IPS DF 6.9 (cell line): ENCODE data around the gene PLXNA2.

ENCODE experiments used
- DNase-seq: peaks from one replicate; pipeline ENCODE4 v3.0.0-alpha.2; 2013; ENCODE audit warnings: low read depth, low spot score
- H3K27ac ChIP-seq: one replicate; pipeline ENCODE4 v1.5.1; 2013; ENCODE audit warnings: low read length, control low read depth
- H3K27me3 ChIP-seq: 2 replicates; pipeline ENCODE4 v1.6.1; 2013; ENCODE audit warnings: mild to moderate bottlenecking, low read length; ENCODE audit not compliant: control insufficient read depth, insufficient read depth
- H3K36me3 ChIP-seq: 2 replicates; pipeline ENCODE4 v1.6.1; 2013; ENCODE audit warnings: low read length; ENCODE audit not compliant: control insufficient read depth, insufficient read depth
- H3K4me1 ChIP-seq: 2 replicates; pipeline ENCODE4 v1.6.1; 2013; ENCODE audit warnings: low read length; ENCODE audit not compliant: control insufficient read depth, insufficient read depth
- H3K4me3 ChIP-seq: 2 replicates; pipeline ENCODE4 v1.5.1; 2013; ENCODE audit warnings: mild to moderate bottlenecking, low read length
- H3K9me3 ChIP-seq: 2 replicates; pipeline ENCODE4 v1.6.1; 2013; ENCODE audit warnings: low read length, inconsistent platforms; ENCODE audit not compliant: control insufficient read depth, insufficient read depth
- WGBS: extraction: QIAGEN DNeasy Blood & Tissue Kit; methylation state at CpG from one replicate; pipeline ENCODE4 v1.1.7; 2013; ENCODE audit warnings: mixed read lengths, missing lambda C conversion rate; ENCODE audit not compliant: insufficient read length, insufficient coverage; 5-methylcytosine and 5-hydroxymethylcytosine counted together

PLXNA2 gene

DNA sequence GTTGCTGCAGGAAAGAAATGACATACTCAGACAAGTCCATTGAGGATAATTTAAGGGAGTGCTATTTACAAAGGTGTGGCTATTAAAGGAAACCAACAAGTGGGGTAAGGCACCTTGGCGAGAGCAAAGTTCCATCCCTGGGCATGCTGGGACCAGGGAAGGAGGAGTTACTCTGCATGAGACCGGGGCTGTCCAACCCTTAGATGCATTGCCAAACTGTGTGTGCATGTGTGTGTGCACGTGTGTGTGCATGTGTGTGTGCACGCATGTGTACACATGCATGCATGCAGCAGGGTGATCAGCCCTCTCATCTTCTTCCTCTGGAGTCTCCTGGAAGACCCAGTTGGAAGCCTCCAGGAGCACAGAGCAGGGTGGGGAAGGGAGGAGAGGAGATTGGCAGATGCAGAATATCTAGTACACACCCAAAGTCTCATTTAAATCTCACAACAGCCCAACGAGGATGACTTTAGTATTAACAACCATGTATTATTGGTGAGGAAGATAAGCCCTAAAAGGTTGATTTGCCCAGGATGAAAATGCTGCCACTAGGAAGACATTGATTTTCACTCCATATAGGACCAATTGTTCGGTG, 261.0 kb downstream of the PLXNA2 start:
- H3K36me3 ChIP-seq, result no peaks in the 10 kb centered on the region
- H3K4me3 ChIP-seq, result no peak overlapping the region
- WGBS, result no CpG with 5 or more reads among the region's 6 CpGs
- no peak for DNase-seq
- H3K27me3 ChIP-seq, result no peaks in the 10 kb centered on the region
- no peaks in the 10 kb centered on the region for H3K9me3 ChIP-seq
- H3K4me1 ChIP-seq, result no peaks in the 10 kb centered on the region; the same call in 1 of the 2 replicates
- H3K27ac ChIP-seq, result no peak overlapping the region

DNA sequence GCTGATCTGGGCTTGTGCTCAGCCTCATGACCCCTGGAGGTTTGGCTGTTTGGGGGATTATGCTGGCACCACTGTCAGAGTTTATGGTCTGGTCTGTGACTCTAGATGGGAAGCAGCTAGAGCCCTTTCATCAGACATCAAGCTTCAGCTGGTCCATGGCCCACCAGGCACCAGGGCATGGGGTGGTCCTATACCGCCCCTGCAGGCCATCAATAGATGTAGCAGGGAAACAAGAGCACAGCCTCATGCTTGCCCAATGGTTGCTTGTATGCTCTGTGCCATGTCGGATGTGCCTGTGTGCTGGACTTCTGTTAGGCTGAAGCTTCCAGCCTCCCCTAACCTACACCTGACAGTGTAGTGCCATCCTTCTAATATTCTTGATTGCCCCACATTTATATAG, 262.2 kb downstream of the PLXNA2 start:
- H3K4me3 ChIP-seq, result no peak overlapping the region
- WGBS, result no CpG with 5 or more reads among the region's 2 CpGs
- no peak for DNase-seq
- H3K27ac ChIP-seq, result no peak overlapping the region
- H3K9me3 ChIP-seq, result no peaks in the 10 kb centered on the region
- H3K36me3 ChIP-seq, result no peaks in the 10 kb centered on the region
- no peaks in the 10 kb centered on the region; the same call in 1 of the 2 replicates for H3K4me1 ChIP-seq
- no peaks in the 10 kb centered on the region for H3K27me3 ChIP-seq

GRCh38 chr1:207978441-207978840, 265.7 kb downstream of the PLXNA2 start:
- Histone ChIP-seq H3K27ac (no peak overlapping the region), H3K4me1 (no peaks in the 10 kb centered on the region; the same call in 1 of the 2 replicates), H3K36me3 (no peaks in the 10 kb centered on the region), H3K27me3 (no peaks in the 10 kb centered on the region), H3K9me3 (no peaks in the 10 kb centered on the region), H3K4me3 (no peak overlapping the region)
- no peak for DNase-seq
- WGBS, result no CpG with 5 or more reads among the region's 4 CpGs

GRCh38 chr1:207977876-207978275, 266.3 kb downstream of the PLXNA2 start:
- no peak for DNase-seq
- Histone ChIP-seq H3K9me3 (no peaks in the 10 kb centered on the region), H3K4me1 (0 out of 2 replicates have a peak, but pooled peaks cover under 1% of the 10 kb centered on the region), H3K27ac (no peak overlapping the region), H3K27me3 (no peaks in the 10 kb centered on the region), H3K36me3 (no peaks in the 10 kb centered on the region), H3K4me3 (no peak overlapping the region)
- WGBS, result no CpG with 5 or more reads among the region's 1 CpG

DNA sequence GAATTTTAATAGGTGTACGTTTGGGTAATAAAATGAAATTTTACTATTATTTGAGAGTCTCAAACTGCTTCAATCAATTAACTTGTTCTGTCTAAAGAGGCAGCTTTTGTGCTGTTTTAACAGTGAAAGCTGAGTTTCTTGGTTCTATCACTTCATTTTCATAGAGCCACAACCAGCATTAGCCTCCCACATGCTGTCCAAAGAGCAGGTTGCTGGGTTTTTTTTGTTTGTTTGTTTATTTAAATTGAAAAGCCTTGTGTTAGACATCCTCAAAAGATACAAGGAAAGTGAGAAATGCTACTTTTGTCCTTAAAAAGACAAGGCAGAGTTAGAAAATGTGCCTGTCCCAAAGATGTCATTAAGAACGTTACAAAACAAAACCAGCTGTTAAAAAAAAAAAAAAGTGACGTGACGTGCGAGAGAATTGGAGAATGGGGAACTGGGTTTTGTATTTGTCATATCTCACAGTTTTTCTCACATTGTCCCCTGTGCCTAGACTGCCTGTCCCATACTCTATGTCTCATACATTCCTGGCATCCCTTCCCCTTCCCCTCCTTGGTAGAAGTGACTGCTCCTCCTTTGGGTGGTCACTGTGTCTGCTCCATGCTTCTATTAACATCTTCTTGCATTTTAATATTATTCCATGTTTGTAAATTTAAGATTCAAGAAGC, 270.2 kb downstream of the PLXNA2 start:
- Histone ChIP-seq H3K36me3 (no peaks in the 10 kb centered on the region), H3K4me3 (no peak overlapping the region), H3K27ac (no peak overlapping the region), H3K27me3 (no peaks in the 10 kb centered on the region), H3K9me3 (no peaks in the 10 kb centered on the region), H3K4me1 (0 out of 2 replicates have a peak, but pooled peaks cover 2% of the 10 kb centered on the region)
- 100% methylated on average over 1 of the region's 5 CpGs for WGBS
- DNase-seq, result no peak

DNA sequence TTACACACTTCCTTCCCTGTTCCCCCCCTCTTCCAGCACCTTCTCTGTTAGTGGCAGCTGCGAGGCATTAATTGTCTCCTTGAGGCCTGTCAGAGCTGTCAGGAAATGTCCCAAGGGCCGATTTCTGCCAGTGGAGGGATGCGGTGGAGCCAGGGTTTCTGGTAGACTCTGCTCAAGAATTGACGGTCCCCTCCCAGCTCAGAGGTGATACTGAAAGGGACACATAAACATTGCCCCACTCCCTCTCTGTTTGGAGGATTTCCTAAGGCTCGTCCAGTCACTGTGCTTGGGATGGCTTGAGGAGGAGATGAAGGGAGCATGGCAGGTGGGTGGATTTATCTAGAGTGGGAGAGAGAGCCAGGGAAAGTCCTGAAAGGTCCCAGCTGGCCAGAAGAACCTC, 271.8 kb downstream of the PLXNA2 start:
- WGBS, result no CpG with 5 or more reads among the region's 5 CpGs
- Histone ChIP-seq H3K9me3 (no peaks in the 10 kb centered on the region), H3K27me3 (no peaks in the 10 kb centered on the region), H3K36me3 (no peaks in the 10 kb centered on the region), H3K4me3 (no peak overlapping the region), H3K4me1 (0 out of 2 replicates have a peak, but pooled peaks cover 2% of the 10 kb centered on the region), H3K27ac (no peak overlapping the region)
- DNase-seq, result no peak
